CD14-positive monocyte (primary cell): Measurements from ENCODE around the gene SPSB1. TPM values are rescaled to one million over a fixed set of nuclear protein-coding genes. Genes with fewer than 3 reads are reported as not detected.

Source experiments
- DNase-seq, 3 donors: peaks; one replicate each; pipeline ENCODE4 v3.0.0-alpha.2; 2011 to 2022
- H2AFZ ChIP-seq: 2 replicates; pipeline ENCODE4 v1.6.0; 2012; ENCODE audit warnings: mild to moderate bottlenecking, low read depth, low read length, inconsistent platforms; ENCODE audit not compliant: insufficient read depth, poor library complexity, severe bottlenecking
- H3K27ac ChIP-seq, 2 donors: 1 replicate in 1 of 2; 2 replicates in 1 of 2; pipeline ENCODE4 v1.5.1; 2012 to 2013; ENCODE audit warnings: low read length in 2 of 2, control low read depth in 1 of 2, inconsistent platforms in 1 of 2, low read depth in 1 of 2, mild to moderate bottlenecking in 1 of 2
- H3K27me3 ChIP-seq, 2 donors: one replicate each; pipeline versions ENCODE4 v1.6.0 to v1.6.1; 2011 to 2013; ENCODE audit warnings: low read length in 2 of 2; ENCODE audit not compliant: control insufficient read depth in 2 of 2, insufficient read depth in 2 of 2
- H3K36me3 ChIP-seq, 2 donors: replicated peaks in 1 of 2; 1 replicate in 1 of 2; 2 replicates in 1 of 2; pipeline versions ENCODE4 v1.5.1 to v1.6.1; 2012 to 2013; ENCODE audit warnings: low read length in 2 of 2, control low read depth in 1 of 2, inconsistent platforms in 1 of 2, mild to moderate bottlenecking in 1 of 2; ENCODE audit not compliant: insufficient read depth in 2 of 2, control insufficient read depth in 1 of 2
- H3K4me1 ChIP-seq, 2 donors: 1 replicate in 1 of 2; 2 replicates in 1 of 2; pipeline versions ENCODE4 v1.5.1 to v1.6.1; 2012 to 2013; ENCODE audit warnings: low read length in 2 of 2, control low read depth in 1 of 2, inconsistent platforms in 1 of 2, mild to moderate bottlenecking in 1 of 2, moderate library complexity in 1 of 2; ENCODE audit not compliant: insufficient read depth in 2 of 2, control insufficient read depth in 1 of 2
- H3K4me2 ChIP-seq: replicated peaks from 2 replicates; pipeline ENCODE3; 2012; ENCODE audit warnings: low read length, moderate library complexity, mild to moderate bottlenecking; ENCODE audit not compliant: poor library complexity, severe bottlenecking; ENCODE audit errors: extremely low read depth
- H3K4me3 ChIP-seq, 3 experiments: fragments of 200-600 bp in 1 of 3; sonication (generic) in 1 of 3; replicated peaks in 1 of 3; 1 replicate in 2 of 3; 2 replicates in 1 of 3; pipeline ENCODE4 v1.5.1; 2011 to 2013; ENCODE audit warnings: low read length in 3 of 3, mild to moderate bottlenecking in 3 of 3, control low read depth in 2 of 3, low read depth in 2 of 3, inconsistent platforms in 1 of 3, moderate library complexity in 1 of 3
- H3K79me2 ChIP-seq: 2 replicates; pipeline ENCODE4 v1.6.0; 2012; ENCODE audit warnings: mild to moderate bottlenecking, control low read depth, inconsistent platforms, low read length, moderate library complexity; ENCODE audit not compliant: insufficient read depth
- H3K9ac ChIP-seq: 2 replicates; pipeline ENCODE4 v1.6.0; 2017; ENCODE audit warnings: low read length, mild to moderate bottlenecking; ENCODE audit not compliant: insufficient read depth, poor library complexity, severe bottlenecking
- H3K9me3 ChIP-seq, 2 donors: replicated peaks in 1 of 2; 1 replicate in 1 of 2; 2 replicates in 1 of 2; pipeline versions ENCODE4 v1.5.1 to v1.6.1; 2012 to 2013; ENCODE audit warnings: low read length in 2 of 2, control low read depth in 1 of 2; ENCODE audit not compliant: control insufficient read depth in 1 of 2, insufficient read depth in 1 of 2
- H4K20me1 ChIP-seq: 2 replicates; pipeline ENCODE4 v1.6.0; 2012; ENCODE audit warnings: mild to moderate bottlenecking, low read length, control low read depth, moderate library complexity; ENCODE audit not compliant: insufficient read depth
- H3K27ac Mint-ChIP-seq, 7 donors: one replicate each; pipeline ENCODE4 v1.8.0; 2020; ENCODE audit warnings: mild to moderate bottlenecking in 7 of 7, mixed read lengths in 7 of 7, moderate library complexity in 6 of 7, inconsistent platforms in 2 of 7
- H3K27me3 Mint-ChIP-seq, 3 donors: one replicate each; pipeline ENCODE4 v1.8.0; 2021 to 2022; ENCODE audit warnings: low read depth in 3 of 3, mild to moderate bottlenecking in 3 of 3, mixed read lengths in 3 of 3, moderate library complexity in 3 of 3, inconsistent platforms in 1 of 3
- H3K36me3 Mint-ChIP-seq, 2 donors: one replicate each; pipeline ENCODE4 v1.8.0; 2020; ENCODE audit warnings: mixed read lengths in 2 of 2, inconsistent platforms in 1 of 2, mild to moderate bottlenecking in 1 of 2
- H3K4me1 Mint-ChIP-seq: one replicate; pipeline ENCODE4 v1.8.0; 2020; ENCODE audit warnings: mild to moderate bottlenecking, mixed read lengths
- H3K4me3 Mint-ChIP-seq, 2 donors: one replicate each; pipeline ENCODE4 v1.8.0; 2020; ENCODE audit warnings: mild to moderate bottlenecking in 2 of 2, mixed read lengths in 2 of 2, moderate library complexity in 1 of 2
- H3K9me3 Mint-ChIP-seq, 7 donors: one replicate each; pipeline ENCODE4 v1.8.0; 2020 to 2022; ENCODE audit warnings: mixed read lengths in 7 of 7, mild to moderate bottlenecking in 6 of 7, moderate library complexity in 6 of 7, inconsistent platforms in 2 of 7
- WGBS: methylation state at CpG from one replicate; pipeline ENCODE4 v1.1.5; 2013; ENCODE audit warnings: missing lambda C conversion rate; ENCODE audit not compliant: insufficient coverage; 5-methylcytosine and 5-hydroxymethylcytosine counted together
- intact Hi-C, 2 donors: fragments of 100-400 bp; cut with micrococcal nuclease; formaldehyde crosslinking; loops; one replicate each; pipeline versions ENCODE4 v1.15.0 to v1.15.1; 2023
- polyA plus RNA-seq, 3 donors: library from polyadenylated mRNA; depleted of rRNA in 1 of 3; unstranded in 2 of 3; stranded (reverse) in 1 of 3; fragments of 300-500 nt in 2 of 3; fragments of >200 nt in 1 of 3; fragmentation: Illumina TruSeq in 2 of 3; gene quantifications; 1 replicate in 2 of 3; 2 replicates in 1 of 3; pipeline ENCODE4 v1.2.3, GENCODE V29; 2012 to 2021
- TF ChIP-seq, protein P1 (sequence below): fragments of 200-600 bp; IDR thresholded peaks from one replicate; pipeline ENCODE4 v1.8.0; 2022; ENCODE audit warnings: antibody characterized with exemption, mild to moderate bottlenecking

The SPSB1 gene
- polyA plus RNA-seq, 3 donors, result 0.15 to 1.2 (median 0.29) TPM

DNA sequence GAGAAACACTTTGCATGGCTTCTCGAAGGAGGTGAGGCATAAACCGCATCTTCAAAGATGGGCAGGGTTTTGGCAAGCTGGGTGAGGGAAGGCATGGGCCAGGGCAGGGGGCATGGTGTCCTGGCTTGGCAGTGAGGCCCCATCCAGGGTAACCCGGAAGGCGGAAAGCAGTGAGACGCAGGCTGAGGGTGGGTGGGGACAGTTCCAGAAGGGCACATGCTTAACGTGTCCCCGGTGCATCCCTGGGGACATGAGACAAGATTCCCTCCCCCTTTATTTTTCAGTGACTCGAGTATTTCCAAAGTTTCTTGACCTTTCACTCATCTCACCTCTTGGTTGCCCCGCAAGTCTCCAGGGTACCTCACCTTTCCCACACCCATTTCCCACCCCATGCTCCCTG lies 123.8 kb downstream of the SPSB1 start:
- peaks cover 3% of the 10 kb centered on the region for H3K4me1 Mint-ChIP-seq

DNA sequence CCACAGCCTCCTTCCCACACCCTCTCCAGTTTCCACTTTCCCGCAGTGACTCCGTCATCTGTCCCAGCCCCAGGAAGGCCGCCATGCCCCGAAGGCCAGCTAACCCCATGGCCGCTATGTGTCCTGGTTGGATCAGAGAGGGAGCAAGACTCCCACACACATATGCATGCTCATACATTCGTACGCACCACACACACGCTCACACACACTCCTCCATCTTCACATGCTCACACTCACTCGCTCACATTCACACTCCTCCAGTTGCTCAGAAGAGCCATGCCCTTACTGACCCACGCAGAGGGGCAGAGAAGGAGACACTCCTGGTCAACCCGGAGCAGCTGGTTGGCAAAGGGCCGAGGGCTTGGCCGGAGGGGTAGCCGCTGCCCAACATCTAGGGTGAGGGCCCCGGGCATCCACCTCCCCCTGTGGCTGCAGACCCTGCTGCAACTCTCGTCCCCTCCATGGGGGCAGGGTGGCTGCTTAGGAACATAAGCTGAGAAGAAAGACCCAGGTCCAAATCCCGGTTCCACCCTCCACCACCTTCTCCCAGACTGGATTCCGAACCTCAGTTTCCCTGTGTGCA lies 124.3 kb downstream of the SPSB1 start:
- Histone ChIP-seq H3K9ac (no peak overlapping the region), H3K4me1 (no peaks in the 10 kb centered on the region), H3K4me2 (no peak overlapping the region), H3K4me3 (no peak overlapping the region), H4K20me1 (no peaks in the 10 kb centered on the region), H3K27ac (no peak overlapping the region), H3K79me2 (no peaks in the 10 kb centered on the region), H3K27me3 (no peaks in the 10 kb centered on the region), H3K36me3 (no peaks in the 10 kb centered on the region), H3K9me3 (no peaks in the 10 kb centered on the region), H2AFZ (no peak overlapping the region)
- peak overlapping the region in 1 of 7 donors; percentile 21 for H3K27ac Mint-ChIP-seq
- no peak for DNase-seq
- 97% methylated on average over 18 of the region's 18 CpGs for WGBS
- peaks cover 0 to 3% (median 0%) of the 10 kb centered on the region in 7 donors for H3K9me3 Mint-ChIP-seq
- no peaks in the 10 kb centered on the region for H3K36me3 Mint-ChIP-seq
- H3K27me3 Mint-ChIP-seq, result peaks cover 6 to 12% (median 10%) of the 10 kb centered on the region in 3 donors
- H3K4me3 Mint-ChIP-seq, result no peak overlapping the region
- TF ChIP-seq, protein P1, sequence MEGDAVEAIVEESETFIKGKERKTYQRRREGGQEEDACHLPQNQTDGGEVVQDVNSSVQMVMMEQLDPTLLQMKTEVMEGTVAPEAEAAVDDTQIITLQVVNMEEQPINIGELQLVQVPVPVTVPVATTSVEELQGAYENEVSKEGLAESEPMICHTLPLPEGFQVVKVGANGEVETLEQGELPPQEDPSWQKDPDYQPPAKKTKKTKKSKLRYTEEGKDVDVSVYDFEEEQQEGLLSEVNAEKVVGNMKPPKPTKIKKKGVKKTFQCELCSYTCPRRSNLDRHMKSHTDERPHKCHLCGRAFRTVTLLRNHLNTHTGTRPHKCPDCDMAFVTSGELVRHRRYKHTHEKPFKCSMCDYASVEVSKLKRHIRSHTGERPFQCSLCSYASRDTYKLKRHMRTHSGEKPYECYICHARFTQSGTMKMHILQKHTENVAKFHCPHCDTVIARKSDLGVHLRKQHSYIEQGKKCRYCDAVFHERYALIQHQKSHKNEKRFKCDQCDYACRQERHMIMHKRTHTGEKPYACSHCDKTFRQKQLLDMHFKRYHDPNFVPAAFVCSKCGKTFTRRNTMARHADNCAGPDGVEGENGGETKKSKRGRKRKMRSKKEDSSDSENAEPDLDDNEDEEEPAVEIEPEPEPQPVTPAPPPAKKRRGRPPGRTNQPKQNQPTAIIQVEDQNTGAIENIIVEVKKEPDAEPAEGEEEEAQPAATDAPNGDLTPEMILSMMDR, result no peak
- H3K4me1 Mint-ChIP-seq, result peaks cover 3% of the 10 kb centered on the region
- intact Hi-C loops, result no loop called here

More for the DNA sequence above, 123.8 kb downstream of the SPSB1 start:
- no peak overlapping the region for H3K4me3 ChIP-seq
- H3K79me2 ChIP-seq, result no peaks in the 10 kb centered on the region
- H3K4me2 ChIP-seq, result no peak overlapping the region
- TF ChIP-seq, protein P1, result no peak
- Mint-ChIP-seq H3K27me3 (peaks cover 3 to 9% (median 7%) of the 10 kb centered on the region in 3 donors), H3K36me3 (no peaks in the 10 kb centered on the region), H3K27ac (peak overlapping the region in 1 of 7 donors; percentile 21), H3K9me3 (peaks cover 0 to 6% (median 0%) of the 10 kb centered on the region in 7 donors), H3K4me3 (no peak overlapping the region)
- H3K9ac ChIP-seq, result no peak overlapping the region
- H3K27ac ChIP-seq, result no peak overlapping the region
- no peaks in the 10 kb centered on the region for H3K36me3 ChIP-seq
- H3K9me3 ChIP-seq, result no peaks in the 10 kb centered on the region
- intact Hi-C loops, result no loop called here
- WGBS, result 96% methylated on average over 8 of the region's 9 CpGs
- no peaks in the 10 kb centered on the region for H3K27me3 ChIP-seq
- no peak overlapping the region for H2AFZ ChIP-seq
- H3K4me1 ChIP-seq, result no peaks in the 10 kb centered on the region
- no peaks in the 10 kb centered on the region for H4K20me1 ChIP-seq
- DNase-seq, result no peak
